Lower lobe of right lung (tissue), 2 donors: ENCODE measurements around the gene FRMD3. TPM values are rescaled to one million over a fixed set of nuclear protein-coding genes. Genes with fewer than 3 reads are reported as not detected.

Source experiments
- ATAC-seq, 2 donors: fragments of 200-7000 bp; cut with Tn5 transposase; one replicate each; pipeline ENCODE4 v1.9.1; 2020 to 2022; ENCODE audit warnings: mild to moderate bottlenecking in 2 of 2, moderate library complexity in 2 of 2
- DNase-seq: peaks from one replicate; pipeline ENCODE4 v3.0.0-alpha.2; 2020
- H3K27ac ChIP-seq: fragments of 200-600 bp; one replicate; pipeline ENCODE4 v1.8.0; 2022
- H3K27me3 ChIP-seq: fragments of 200-600 bp; one replicate; pipeline ENCODE4 v1.8.0; 2022; ENCODE audit warnings: low read depth
- H3K36me3 ChIP-seq: fragments of 200-600 bp; one replicate; pipeline ENCODE4 v1.8.0; 2022; ENCODE audit warnings: mild to moderate bottlenecking
- H3K4me1 ChIP-seq: fragments of 200-600 bp; one replicate; pipeline ENCODE4 v1.8.0; 2022
- H3K4me3 ChIP-seq: fragments of 200-600 bp; one replicate; pipeline ENCODE4 v1.8.0; 2022; ENCODE audit warnings: mild to moderate bottlenecking
- H3K9me3 ChIP-seq: fragments of 200-600 bp; one replicate; pipeline ENCODE4 v1.8.0; 2022
- CTCF ChIP-seq: fragments of 200-600 bp; IDR thresholded peaks from one replicate; pipeline ENCODE4 v1.8.0; 2022; ENCODE audit warnings: antibody characterized with exemption, mild to moderate bottlenecking
- intact Hi-C: fragments of 100-400 bp; cut with DNase I; formaldehyde crosslinking; loops from one replicate; pipeline ENCODE4 v1.11.0; 2022
- total RNA-seq: library from RNA; stranded (reverse); fragmentation: NEBNext Ultra II Directional; extraction: Animal tissue kit (Norgen Biotek cat#: 25700); gene quantifications from one replicate; pipeline ENCODE4 v1.2.1, GENCODE V29; 2021
- donor health status: DM: no; HTN: yes; CAD: no; lungs with severe emphysema.

Gene FRMD3
- total RNA-seq, 1 donor from 2014 or later = 9.7 TPM

GRCh38 chr9:83266331-83266665, 271.9 kb downstream of the FRMD3 start:
- no peak overlapping the region for H3K27ac ChIP-seq
- no peaks in the 10 kb centered on the region for H3K9me3 ChIP-seq
- no peaks in the 10 kb centered on the region for H3K4me1 ChIP-seq
- H3K27me3 ChIP-seq = no peaks in the 10 kb centered on the region
- H3K4me3 ChIP-seq = no peak overlapping the region
- intact Hi-C loops = no loop called here
- DNase-seq = no peak
- no peak for TF ChIP-seq CTCF
- no peaks in the 10 kb centered on the region for H3K36me3 ChIP-seq
- no peak for ATAC-seq

GRCh38 chr9:83264315-83264714, 273.9 kb downstream of the FRMD3 start:
- no peak for ATAC-seq
- TF ChIP-seq CTCF = no peak
- Histone ChIP-seq H3K9me3 (no peaks in the 10 kb centered on the region), H3K27me3 (no peaks in the 10 kb centered on the region), H3K4me3 (no peak overlapping the region), H3K27ac (no peak overlapping the region), H3K36me3 (no peaks in the 10 kb centered on the region), H3K4me1 (no peaks in the 10 kb centered on the region)
- intact Hi-C loops = no loop called here
- no peak for DNase-seq

- DNase-seq (no peak), ATAC-seq (no peak)
- TF ChIP-seq CTCF = no peak
- Histone ChIP-seq H3K27ac (no peak overlapping the region), H3K9me3 (peaks cover 3% of the 10 kb centered on the region), H3K27me3 (no peaks in the 10 kb centered on the region), H3K4me1 (no peaks in the 10 kb centered on the region), H3K4me3 (no peak overlapping the region), H3K36me3 (no peaks in the 10 kb centered on the region)
- intact Hi-C loops = no loop called here
Observed at GRCh38 chr9:83259558-83259957, 278.6 kb downstream of the FRMD3 start.

GRCh38 chr9:83257937-83258891, 280.0 kb downstream of the FRMD3 start:
- H3K27ac ChIP-seq = no peak overlapping the region
- DNase-seq = no peak
- intact Hi-C loops = no loop called here
- no peaks in the 10 kb centered on the region for H3K36me3 ChIP-seq
- no peak for TF ChIP-seq CTCF
- H3K4me3 ChIP-seq = no peak overlapping the region
- H3K27me3 ChIP-seq = no peaks in the 10 kb centered on the region
- peaks cover 3% of the 10 kb centered on the region for H3K9me3 ChIP-seq
- no peak for ATAC-seq
- no peaks in the 10 kb centered on the region for H3K4me1 ChIP-seq

- H3K4me1 ChIP-seq = no peaks in the 10 kb centered on the region
- TF ChIP-seq CTCF = no peak
- H3K4me3 ChIP-seq = no peak overlapping the region
- H3K27me3 ChIP-seq = no peaks in the 10 kb centered on the region
- H3K27ac ChIP-seq = no peak overlapping the region
- no peaks in the 10 kb centered on the region for H3K9me3 ChIP-seq
- intact Hi-C loops = no loop called here
- H3K36me3 ChIP-seq = no peaks in the 10 kb centered on the region
- no peak for DNase-seq
- ATAC-seq = no peak
Observed at GRCh38 chr9:83247732-83248131, 290.5 kb downstream of the FRMD3 start.
